ENCODE data around the gene ZNF283. TPM values are rescaled to one million over a fixed set of nuclear protein-coding genes. Genes with fewer than 3 reads are reported as not detected.
"Not testable (repeated sequence)": the region's sequence is repeated elsewhere in the genome, so short reads cannot be mapped to it uniquely, and the experiment has no call there.

The ZNF283 gene
- total RNA-seq, 1 donor from 2014 or later, result 13.0 TPM

DNA sequence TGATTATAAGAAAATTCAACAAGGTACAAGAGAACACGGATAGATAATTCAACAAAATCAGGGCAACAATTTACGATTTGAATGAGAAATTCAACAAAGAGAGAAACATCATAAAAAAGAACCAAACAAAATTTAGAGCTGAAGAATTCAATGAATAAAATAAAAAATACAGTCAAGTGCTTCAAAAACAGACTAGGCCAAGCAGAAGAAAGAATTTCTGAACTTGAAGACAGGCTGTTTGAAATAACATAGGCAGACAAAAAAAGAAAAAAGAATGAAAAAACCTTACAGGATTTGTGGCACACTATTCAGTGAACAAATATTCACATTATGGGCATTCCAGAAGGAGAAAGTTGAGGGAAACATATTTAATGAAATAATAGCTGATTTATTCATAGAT is 31.1 kb downstream of the ZNF283 start:
- Mint-ChIP-seq H3K9me3 (ENCODE audit: unreplicated experiment) (peaks cover 9% of the 10 kb centered on the region), H3K27me3 (ENCODE audit: unreplicated experiment) (no peaks in the 10 kb centered on the region), H3K36me3 (ENCODE audit: unreplicated experiment) (peaks cover 18% of the 10 kb centered on the region), H3K4me1 (ENCODE audit: low read depth, unreplicated experiment) (no peaks in the 10 kb centered on the region), H3K27ac (ENCODE audit: unreplicated experiment) (no peak overlapping the region), H3K4me3 (ENCODE audit: unreplicated experiment) (peak overlapping the region; percentile 16)
- TF ChIP-seq, protein P1, sequence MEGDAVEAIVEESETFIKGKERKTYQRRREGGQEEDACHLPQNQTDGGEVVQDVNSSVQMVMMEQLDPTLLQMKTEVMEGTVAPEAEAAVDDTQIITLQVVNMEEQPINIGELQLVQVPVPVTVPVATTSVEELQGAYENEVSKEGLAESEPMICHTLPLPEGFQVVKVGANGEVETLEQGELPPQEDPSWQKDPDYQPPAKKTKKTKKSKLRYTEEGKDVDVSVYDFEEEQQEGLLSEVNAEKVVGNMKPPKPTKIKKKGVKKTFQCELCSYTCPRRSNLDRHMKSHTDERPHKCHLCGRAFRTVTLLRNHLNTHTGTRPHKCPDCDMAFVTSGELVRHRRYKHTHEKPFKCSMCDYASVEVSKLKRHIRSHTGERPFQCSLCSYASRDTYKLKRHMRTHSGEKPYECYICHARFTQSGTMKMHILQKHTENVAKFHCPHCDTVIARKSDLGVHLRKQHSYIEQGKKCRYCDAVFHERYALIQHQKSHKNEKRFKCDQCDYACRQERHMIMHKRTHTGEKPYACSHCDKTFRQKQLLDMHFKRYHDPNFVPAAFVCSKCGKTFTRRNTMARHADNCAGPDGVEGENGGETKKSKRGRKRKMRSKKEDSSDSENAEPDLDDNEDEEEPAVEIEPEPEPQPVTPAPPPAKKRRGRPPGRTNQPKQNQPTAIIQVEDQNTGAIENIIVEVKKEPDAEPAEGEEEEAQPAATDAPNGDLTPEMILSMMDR (IDR thresholded peaks at IDR 0.05; ENCODE audit: partially characterized antibody, unreplicated experiment), result no peak
- DNase-seq, result no peak

GRCh38 chr19:43866923-43867322 is 39.8 kb downstream of the ZNF283 start:
- H3K27ac Mint-ChIP-seq (ENCODE audit: unreplicated experiment); H3K27me3 Mint-ChIP-seq (ENCODE audit: unreplicated experiment); DNase-seq; H3K36me3 Mint-ChIP-seq (ENCODE audit: unreplicated experiment); H3K4me1 Mint-ChIP-seq (ENCODE audit: low read depth, unreplicated experiment); H3K4me3 Mint-ChIP-seq (ENCODE audit: unreplicated experiment): not testable (repeated sequence)
- H3K9me3 Mint-ChIP-seq (ENCODE audit: unreplicated experiment), result peaks cover 10% of the 10 kb centered on the region

DNA sequence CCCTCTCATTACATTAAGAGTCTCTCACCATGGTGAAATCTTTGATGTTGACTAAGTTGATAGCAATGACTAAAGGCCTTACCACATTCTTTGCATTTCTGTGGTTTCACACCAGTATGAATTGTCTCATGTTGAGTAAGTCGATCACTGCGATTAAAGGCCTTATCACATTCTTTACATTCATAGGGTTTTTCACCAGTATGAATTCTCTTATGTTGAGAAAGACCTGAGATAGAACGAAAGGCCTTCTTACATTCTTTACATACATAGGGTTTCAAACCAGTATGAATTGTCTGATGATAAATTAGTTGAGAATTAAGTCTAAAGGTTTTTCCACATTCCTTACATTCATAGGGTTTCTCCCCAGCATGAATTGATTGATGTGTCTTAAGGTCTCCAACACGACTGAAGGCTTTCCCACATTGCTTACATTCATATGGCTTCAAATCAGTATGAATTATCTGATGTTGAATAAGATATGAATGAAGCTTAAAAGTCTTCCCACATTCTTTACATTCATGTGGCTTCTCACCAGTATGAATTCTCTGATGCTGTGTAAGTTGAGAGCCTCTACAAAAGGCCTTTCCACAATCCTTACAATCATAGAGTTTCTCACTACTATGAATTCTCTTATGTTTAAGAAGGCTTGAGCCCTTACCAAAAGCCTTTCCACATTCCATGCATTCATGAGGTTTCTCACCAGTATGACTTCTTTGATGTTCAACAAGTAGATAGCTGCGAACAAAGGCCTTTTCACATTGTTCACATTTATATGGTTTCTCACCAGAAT is 45.6 kb downstream of the ZNF283 start:
- Mint-ChIP-seq H3K9me3 (ENCODE audit: unreplicated experiment) (peaks cover 9% of the 10 kb centered on the region), H3K4me3 (ENCODE audit: unreplicated experiment) (no peak overlapping the region), H3K4me1 (ENCODE audit: low read depth, unreplicated experiment) (no peaks in the 10 kb centered on the region), H3K27me3 (ENCODE audit: unreplicated experiment) (peaks cover 3% of the 10 kb centered on the region), H3K36me3 (ENCODE audit: unreplicated experiment) (peaks cover 26% of the 10 kb centered on the region), H3K27ac (ENCODE audit: unreplicated experiment) (no peak overlapping the region)
- no peak for DNase-seq
- TF ChIP-seq, protein P1 (IDR thresholded peaks at IDR 0.05; ENCODE audit: partially characterized antibody, unreplicated experiment), result no peak

DNA sequence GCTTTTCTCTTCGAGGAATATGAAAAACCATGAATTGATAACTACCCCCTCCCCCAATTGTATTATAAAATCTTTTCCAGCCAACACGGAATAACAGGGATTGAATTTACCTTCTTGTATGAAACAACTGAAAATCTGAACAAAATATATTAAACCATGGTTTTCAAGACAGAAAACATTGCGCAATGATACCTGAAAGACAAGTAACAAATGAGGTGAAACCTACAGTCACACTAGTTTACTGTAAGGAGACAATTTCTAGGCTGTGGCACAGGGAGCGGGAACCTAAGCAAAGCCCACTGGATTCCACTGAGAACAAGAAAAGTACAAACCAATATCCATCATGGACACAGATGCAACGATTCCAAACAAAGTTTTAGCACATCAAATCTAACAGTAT is 53.4 kb downstream of the ZNF283 start:
- no peak overlapping the region for H3K27ac Mint-ChIP-seq (ENCODE audit: unreplicated experiment)
- TF ChIP-seq, protein P1 (IDR thresholded peaks at IDR 0.05; ENCODE audit: partially characterized antibody, unreplicated experiment), result no peak
- peaks cover 3% of the 10 kb centered on the region for H3K9me3 Mint-ChIP-seq (ENCODE audit: unreplicated experiment)
- no peaks in the 10 kb centered on the region for H3K4me1 Mint-ChIP-seq (ENCODE audit: low read depth, unreplicated experiment)
- H3K27me3 Mint-ChIP-seq (ENCODE audit: unreplicated experiment), result peaks cover 2% of the 10 kb centered on the region
- H3K4me3 Mint-ChIP-seq (ENCODE audit: unreplicated experiment), result no peak overlapping the region
- peaks cover 36% of the 10 kb centered on the region for H3K36me3 Mint-ChIP-seq (ENCODE audit: unreplicated experiment)
- no peak for DNase-seq

- peaks cover 31% of the 10 kb centered on the region for H3K36me3 Mint-ChIP-seq (ENCODE audit: unreplicated experiment)
- peaks cover 7% of the 10 kb centered on the region for H3K9me3 Mint-ChIP-seq (ENCODE audit: unreplicated experiment)
- TF ChIP-seq, protein P1 (IDR thresholded peaks at IDR 0.05; ENCODE audit: partially characterized antibody, unreplicated experiment), result no peak
- no peaks in the 10 kb centered on the region for H3K4me1 Mint-ChIP-seq (ENCODE audit: low read depth, unreplicated experiment)
- no peak within 1 kb of the TSS for H3K4me3 Mint-ChIP-seq (ENCODE audit: unreplicated experiment)
- peaks cover 5% of the 10 kb centered on the region for H3K27me3 Mint-ChIP-seq (ENCODE audit: unreplicated experiment)
- DNase-seq, result no peak
- H3K27ac Mint-ChIP-seq (ENCODE audit: unreplicated experiment), result no peak within 1 kb of the TSS
Observed at GRCh38 chr19:43883864-43884263, 56.7 kb downstream of the ZNF283 start, which contains the start of gene ZNF404. TSS of gene ZNF404 (minus strand) at chr19:43883964.
